ENCODE measurements around the gene WNT10A.

The WNT10A gene

DNA sequence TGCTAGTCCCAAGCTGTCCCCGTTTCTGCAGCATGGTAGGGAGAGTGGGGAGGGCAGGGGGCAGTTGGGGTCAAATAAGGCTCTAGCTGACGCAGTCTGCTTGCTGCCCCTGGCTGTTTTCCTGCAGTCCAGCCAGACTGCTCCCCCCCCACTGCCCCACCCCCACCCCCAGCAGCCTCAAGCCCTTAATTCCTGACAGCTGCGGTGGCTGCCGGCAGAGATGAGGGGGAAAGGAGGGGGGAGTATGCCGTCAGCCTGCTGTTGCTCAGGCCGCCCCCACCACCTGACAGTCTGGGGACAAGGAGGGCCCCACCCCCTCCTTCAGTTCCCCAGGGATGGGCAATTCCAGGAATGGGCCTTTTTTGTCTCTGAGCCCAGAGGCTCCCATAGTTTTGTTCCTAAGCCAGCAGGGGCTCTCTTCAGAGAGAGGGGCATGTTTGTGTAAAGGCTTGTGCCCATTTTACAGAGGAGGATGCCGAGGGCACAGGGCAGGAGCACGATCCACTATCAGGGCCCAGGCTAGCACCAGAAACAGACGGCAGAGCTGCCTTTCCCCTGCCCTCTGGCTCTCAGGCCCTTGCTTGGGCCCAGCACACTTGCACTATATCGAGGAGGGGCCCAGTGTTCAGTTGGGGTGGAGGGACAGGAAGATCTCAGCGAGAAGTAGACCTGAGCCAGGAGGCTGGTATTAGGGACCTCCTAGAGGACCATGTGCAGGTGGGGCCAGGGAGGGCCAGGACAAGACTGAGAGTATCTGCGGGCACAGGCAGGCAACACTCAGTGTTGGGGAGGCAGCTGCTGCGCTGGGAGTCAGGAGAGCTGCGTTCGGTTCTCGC, 1.5 kb upstream of the WNT10A start:
- DNase-seq, result no peak

- no peak for DNase-seq
Observed at GRCh38 chr2:218879776-218880101, 913 bp upstream of the WNT10A start.

- DNase-seq, result no peak
Observed at GRCh38 chr2:218880859-218881594, 375 bp downstream of the WNT10A start.

DNA sequence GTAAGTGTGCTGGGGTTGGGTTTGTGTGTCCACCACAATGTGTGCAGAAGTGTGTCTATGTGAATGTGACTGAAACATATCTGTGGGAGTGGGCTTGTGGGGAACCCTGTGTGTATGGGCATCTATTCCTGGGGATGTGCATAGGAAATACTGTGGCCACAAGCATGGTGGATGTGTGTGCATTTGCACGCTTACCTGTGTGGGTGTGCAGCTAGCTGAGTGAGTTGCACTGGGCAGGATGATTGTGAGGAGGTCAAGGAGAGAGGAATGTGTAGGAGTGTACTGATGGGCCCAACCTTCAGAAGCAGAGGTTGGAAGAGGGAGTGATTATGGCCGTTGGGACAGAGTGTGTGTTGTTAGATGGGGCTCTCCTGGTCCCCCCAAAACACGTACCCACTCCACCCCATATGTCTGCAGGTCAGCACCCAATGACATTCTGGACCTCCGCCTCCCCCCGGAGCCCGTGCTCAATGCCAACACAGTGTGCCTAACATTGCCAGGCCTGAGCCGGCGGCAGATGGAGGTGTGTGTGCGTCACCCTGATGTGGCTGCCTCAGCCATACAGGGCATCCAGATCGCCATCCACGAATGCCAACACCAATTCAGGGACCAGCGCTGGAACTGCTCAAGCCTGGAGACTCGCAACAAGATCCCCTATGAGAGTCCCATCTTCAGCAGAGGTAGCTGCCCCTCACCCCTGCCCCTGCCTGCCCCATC, 1.2 kb downstream of the WNT10A start:
- DNase-seq, result no peak

DNA sequence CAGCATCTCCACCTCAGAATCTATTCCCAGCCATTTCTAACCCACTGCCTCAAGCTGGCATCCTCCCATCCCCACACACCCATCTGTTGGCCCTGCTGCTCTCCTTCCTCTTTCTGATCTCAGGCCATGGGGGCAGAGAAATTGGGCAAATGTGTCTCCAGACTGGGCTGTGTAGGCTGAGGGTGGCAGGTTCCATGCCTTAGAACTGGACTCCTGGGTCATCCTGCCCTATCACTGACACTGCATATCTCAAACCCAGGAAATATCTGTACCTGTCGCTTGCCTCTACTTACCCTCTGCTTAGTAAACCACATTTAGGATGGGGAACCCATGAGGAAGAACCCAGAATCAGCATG, 1.8 kb downstream of the WNT10A start:
- no peak for DNase-seq

GRCh38 chr2:218882866-218883366, 2.3 kb downstream of the WNT10A start:
- peak; percentile 28 for DNase-seq

DNA sequence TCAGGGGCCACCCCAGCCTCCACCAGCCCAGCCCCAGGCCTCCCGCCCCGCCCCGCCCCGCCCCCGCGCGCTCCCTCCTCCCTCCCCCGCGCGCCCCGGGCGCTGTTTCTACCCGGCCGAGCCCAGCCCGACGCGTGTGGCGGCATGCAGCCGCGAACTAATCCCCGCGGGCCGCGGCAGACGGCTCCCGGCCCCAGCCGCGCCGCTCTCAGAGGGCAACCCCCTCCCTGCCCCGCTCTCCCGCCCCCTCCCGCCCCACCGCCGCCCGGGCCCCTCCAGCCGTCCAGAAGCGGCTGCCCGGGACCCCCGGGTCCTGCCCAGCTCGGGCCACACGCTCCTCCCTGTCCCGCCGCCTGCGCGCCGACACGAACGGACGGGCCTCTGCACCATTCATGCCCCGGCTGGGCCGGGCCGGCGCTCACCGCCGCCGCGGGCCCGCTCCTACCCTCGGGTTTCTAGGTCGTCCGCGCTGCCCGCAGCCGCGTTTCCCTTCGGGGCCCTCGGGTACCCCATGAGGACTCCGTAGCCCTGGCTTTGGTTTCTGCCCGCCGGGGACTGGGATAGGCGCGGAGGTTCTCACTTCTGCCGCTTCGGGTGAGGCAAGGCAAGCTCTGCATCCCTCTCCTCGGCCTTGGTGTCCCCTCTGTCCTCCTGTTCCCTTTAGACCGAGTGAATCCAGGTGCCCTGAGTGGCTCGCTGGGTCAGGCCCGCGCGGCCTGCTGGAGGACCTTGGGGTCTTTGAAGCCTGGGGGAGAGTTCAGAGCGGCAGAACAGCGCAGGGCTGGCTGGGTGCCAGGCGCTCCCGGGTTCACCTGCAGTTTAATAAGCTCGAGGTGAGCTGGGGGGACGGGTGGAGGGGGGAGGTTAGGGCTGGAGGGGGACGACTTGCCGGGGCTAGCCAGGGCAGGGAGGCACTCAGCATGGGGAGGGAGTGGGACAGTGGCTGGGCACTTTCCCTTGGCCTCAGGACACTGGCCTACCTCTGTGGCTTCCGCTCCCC, 3.1 kb downstream of the WNT10A start:
- DNase-seq, result peak; percentile 73

DNA sequence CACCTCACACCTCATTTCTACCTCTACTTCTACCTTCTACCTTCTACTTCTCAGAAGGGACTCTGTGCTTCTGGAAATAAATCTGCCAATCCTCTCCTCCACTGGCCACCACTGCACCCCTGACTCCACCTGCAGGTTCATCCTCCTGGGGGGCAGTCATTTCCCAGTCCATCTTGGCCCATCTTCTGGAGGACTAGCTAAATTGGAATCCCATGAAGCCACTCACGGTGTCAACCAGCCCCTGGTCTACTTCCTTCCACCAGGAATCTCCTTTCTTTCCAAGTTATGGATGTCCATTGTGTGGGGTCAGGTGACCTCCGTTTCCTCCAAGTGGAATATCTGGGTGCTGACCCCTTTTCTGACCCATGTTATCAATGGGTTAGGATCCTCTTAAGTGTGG, 3.9 kb downstream of the WNT10A start:
- no peak for DNase-seq

- no peak for DNase-seq
Observed at GRCh38 chr2:218885981-218886947, 5.6 kb downstream of the WNT10A start.

DNA sequence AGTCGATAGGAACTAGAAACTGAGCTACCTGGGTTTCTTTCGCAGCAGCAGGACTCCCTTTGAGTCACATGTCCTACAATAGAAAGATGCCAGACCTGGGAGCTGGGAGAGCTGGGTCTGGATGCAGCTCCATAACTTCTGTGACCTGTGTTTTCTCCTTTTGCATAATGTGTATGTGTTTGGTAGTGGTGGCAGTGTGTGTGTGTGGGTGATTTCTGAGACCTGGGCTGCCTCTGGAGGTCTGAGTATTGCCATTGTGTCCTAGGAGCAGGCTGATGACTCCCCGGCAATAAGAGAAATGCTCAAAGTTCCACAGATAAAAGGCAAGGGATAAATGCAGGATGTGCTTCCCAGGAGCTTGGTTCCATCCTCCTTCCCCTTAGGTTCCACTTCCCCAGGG, 6.4 kb downstream of the WNT10A start:
- DNase-seq, result no peak

- no peak for DNase-seq
Observed at GRCh38 chr2:218888341-218888740, 7.7 kb downstream of the WNT10A start.

DNA sequence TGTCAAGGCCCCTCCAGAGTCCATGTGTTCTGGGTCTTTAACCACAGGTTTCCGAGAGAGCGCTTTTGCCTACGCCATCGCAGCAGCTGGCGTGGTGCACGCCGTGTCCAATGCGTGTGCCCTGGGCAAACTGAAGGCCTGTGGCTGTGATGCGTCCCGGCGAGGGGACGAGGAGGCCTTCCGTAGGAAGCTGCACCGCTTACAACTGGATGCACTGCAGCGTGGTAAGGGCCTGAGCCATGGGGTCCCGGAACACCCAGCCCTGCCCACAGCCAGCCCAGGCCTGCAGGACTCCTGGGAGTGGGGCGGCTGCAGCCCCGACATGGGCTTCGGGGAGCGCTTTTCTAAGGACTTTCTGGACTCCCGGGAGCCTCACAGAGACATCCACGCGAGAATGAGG, 9.3 kb downstream of the WNT10A start:
- no peak for DNase-seq

GRCh38 chr2:218890369-218890768, 9.7 kb downstream of the WNT10A start:
- DNase-seq, result no peak

GRCh38 chr2:218891275-218892135, 10.9 kb downstream of the WNT10A start:
- DNase-seq, result no peak

- DNase-seq, result peak; percentile 90
Observed at GRCh38 chr2:218892693-218893348, 12.2 kb downstream of the WNT10A start.

- no peak for DNase-seq
Observed at GRCh38 chr2:218893349-218894150, 12.9 kb downstream of the WNT10A start.

GRCh38 chr2:218894151-218894879, 13.7 kb downstream of the WNT10A start:
- DNase-seq, result no peak

- no peak for DNase-seq
Observed at GRCh38 chr2:218894880-218895157, 14.2 kb downstream of the WNT10A start.
